ENCODE data around the gene ARHGEF37. TPM values are rescaled to one million over a fixed set of nuclear protein-coding genes. Genes with fewer than 3 reads are reported as not detected.

The ARHGEF37 gene
- total RNA-seq, 1 experiment from 2014 or later, result 0.70 TPM

GRCh38 chr5:149610589-149611255, 29.4 kb downstream of the ARHGEF37 start:
- H3K36me3 Mint-ChIP-seq (ENCODE audit: insufficient read depth, unreplicated experiment), result no peaks in the 10 kb centered on the region
- H3K27me3 Mint-ChIP-seq (ENCODE audit: insufficient read depth, unreplicated experiment), result no peaks in the 10 kb centered on the region
- CTCF ChIA-PET, result no interaction called here
- Histone ChIP-seq H3K9me3 (no peaks in the 10 kb centered on the region), H3K27me3 (replicated peaks; ENCODE audit: control insufficient read depth, insufficient read depth, low read length) (no peaks in the 10 kb centered on the region), H3K4me3 (ENCODE audit: low read depth, low read length) (no peak overlapping the region), H3K4me1 (peaks cover 32% of the 10 kb centered on the region), H3K36me3 (ENCODE audit: control insufficient read depth, insufficient read depth, low read length) (peaks cover 5% of the 10 kb centered on the region)
- POLR2A ChIA-PET, result no interaction called here
- TF ChIP-seq CTCF (IDR thresholded peaks at IDR 0.05; ENCODE audit: insufficient read depth in 1 of 2, low read depth in 1 of 2, low read length in 1 of 2, severe bottlenecking in 1 of 2, unreplicated experiment in 1 of 2), result no peak
- peaks cover 33% of the 10 kb centered on the region for H3K4me1 Mint-ChIP-seq (ENCODE audit: low read depth, unreplicated experiment)
- H3K9me3 Mint-ChIP-seq (ENCODE audit: unreplicated experiment), result peaks cover 8% of the 10 kb centered on the region
- no TSS peak for BruUV-seq (replicated peaks)
- DNase-seq, result no peak
- intact Hi-C loops (cut with micrococcal nuclease; ENCODE audit: unreplicated experiment), result no loop called here
- H3K27ac Mint-ChIP-seq (ENCODE audit: unreplicated experiment), result no peak overlapping the region
- no peak overlapping the region for H3K4me3 Mint-ChIP-seq (ENCODE audit: unreplicated experiment)

GRCh38 chr5:149611326-149611725, 30.0 kb downstream of the ARHGEF37 start:
- Histone ChIP-seq H3K36me3 (ENCODE audit: control insufficient read depth, insufficient read depth, low read length) (peaks cover 5% of the 10 kb centered on the region), H3K27me3 (replicated peaks; ENCODE audit: control insufficient read depth, insufficient read depth, low read length) (no peaks in the 10 kb centered on the region), H3K4me3 (ENCODE audit: low read depth, low read length) (no peak overlapping the region), H3K9me3 (no peaks in the 10 kb centered on the region), H3K4me1 (peaks cover 26% of the 10 kb centered on the region)
- no peak for DNase-seq
- no peaks in the 10 kb centered on the region for H3K27me3 Mint-ChIP-seq (ENCODE audit: insufficient read depth, unreplicated experiment)
- no TSS peak for BruUV-seq (replicated peaks)
- no peak for TF ChIP-seq CTCF (IDR thresholded peaks at IDR 0.05; ENCODE audit: insufficient read depth in 1 of 2, low read depth in 1 of 2, low read length in 1 of 2, severe bottlenecking in 1 of 2, unreplicated experiment in 1 of 2)
- no peaks in the 10 kb centered on the region for H3K36me3 Mint-ChIP-seq (ENCODE audit: insufficient read depth, unreplicated experiment)
- no peak overlapping the region for H3K27ac Mint-ChIP-seq (ENCODE audit: unreplicated experiment)
- CTCF ChIA-PET, result no interaction called here
- intact Hi-C loops (cut with micrococcal nuclease; ENCODE audit: unreplicated experiment), result no loop called here
- no peak overlapping the region for H3K4me3 Mint-ChIP-seq (ENCODE audit: unreplicated experiment)
- POLR2A ChIA-PET, result no interaction called here
- H3K4me1 Mint-ChIP-seq (ENCODE audit: low read depth, unreplicated experiment), result peaks cover 27% of the 10 kb centered on the region
- peaks cover 8% of the 10 kb centered on the region for H3K9me3 Mint-ChIP-seq (ENCODE audit: unreplicated experiment)

GRCh38 chr5:149614034-149614907, 33.0 kb downstream of the ARHGEF37 start:
- Histone ChIP-seq H3K27me3 (replicated peaks; ENCODE audit: control insufficient read depth, insufficient read depth, low read length) (no peaks in the 10 kb centered on the region), H3K4me3 (ENCODE audit: low read depth, low read length) (no peak overlapping the region), H3K9me3 (no peaks in the 10 kb centered on the region), H3K4me1 (peaks cover 13% of the 10 kb centered on the region), H3K36me3 (ENCODE audit: control insufficient read depth, insufficient read depth, low read length) (peaks cover 4% of the 10 kb centered on the region)
- Mint-ChIP-seq H3K36me3 (ENCODE audit: insufficient read depth, unreplicated experiment) (no peaks in the 10 kb centered on the region), H3K27me3 (ENCODE audit: insufficient read depth, unreplicated experiment) (no peaks in the 10 kb centered on the region), H3K4me3 (ENCODE audit: unreplicated experiment) (no peak overlapping the region), H3K4me1 (ENCODE audit: low read depth, unreplicated experiment) (peaks cover 22% of the 10 kb centered on the region), H3K9me3 (ENCODE audit: unreplicated experiment) (peaks cover 6% of the 10 kb centered on the region), H3K27ac (ENCODE audit: unreplicated experiment) (no peak overlapping the region)
- no TSS peak for BruUV-seq (replicated peaks)
- TF ChIP-seq CTCF (IDR thresholded peaks at IDR 0.05; ENCODE audit: insufficient read depth in 1 of 2, low read depth in 1 of 2, low read length in 1 of 2, severe bottlenecking in 1 of 2, unreplicated experiment in 1 of 2), result no peak
- intact Hi-C loops (cut with micrococcal nuclease; ENCODE audit: unreplicated experiment), result no loop called here
- CTCF ChIA-PET, result interaction anchor here (1.2 kb wide), 1 partner anchor 10 kb away, joined by 5 read pairs; no protein-coding TSS in a partner anchor
- POLR2A ChIA-PET, result no interaction called here
- DNase-seq, result no peak

All from Caco-2 (cell line).